SJSA1 (cell line): ENCODE results near the gene ZFPL1. TPM values are rescaled to one million over a fixed set of nuclear protein-coding genes. Genes with fewer than 3 reads are reported as not detected.

Source experiments
- DNase-seq, 2 experiments: peaks; one replicate each; pipeline ENCODE4 v3.0.0-alpha.2; 2015 to 2020; ENCODE audit warnings: low spot score in 2 of 2, low read depth in 1 of 2
- H3K27ac ChIP-seq: fragments of 250-450 bp; sonication (Bioruptor Pico); 2 replicates; pipeline ENCODE4 v1.5.1; 2020; ENCODE audit warnings: mild to moderate bottlenecking, moderate library complexity
- H3K27me3 ChIP-seq: fragments of 250-450 bp; sonication (Bioruptor Pico); replicated peaks from 2 replicates; pipeline ENCODE4 v1.5.1; 2020; ENCODE audit warnings: mild to moderate bottlenecking, moderate library complexity
- H3K36me3 ChIP-seq: fragments of 250-450 bp; sonication (Bioruptor Pico); 2 replicates; pipeline ENCODE4 v1.5.1; 2020; ENCODE audit warnings: mild to moderate bottlenecking
- H3K4me1 ChIP-seq: fragments of 250-450 bp; sonication (Bioruptor Pico); replicated peaks from 2 replicates; pipeline ENCODE4 v1.6.1; 2021; ENCODE audit warnings: mild to moderate bottlenecking
- H3K4me3 ChIP-seq: fragments of 250-450 bp; sonication (Bioruptor Pico); 2 replicates; pipeline ENCODE4 v1.5.1; 2020; ENCODE audit warnings: mild to moderate bottlenecking
- H3K9me3 ChIP-seq: fragments of 250-450 bp; sonication (Bioruptor Pico); replicated peaks from 2 replicates; pipeline ENCODE4 v1.5.1; 2020; ENCODE audit warnings: mild to moderate bottlenecking
- total RNA-seq: library from RNA; depleted of rRNA; stranded (reverse); fragments of >200 nt; shearing (Covaris generic); gene quantifications from 2 replicates; pipeline ENCODE4 v1.2.3, GENCODE V29; 2014; rRNA removed

Gene ZFPL1
- total RNA-seq, 1 experiment from 2014 or later = 91.9 TPM

DNA sequence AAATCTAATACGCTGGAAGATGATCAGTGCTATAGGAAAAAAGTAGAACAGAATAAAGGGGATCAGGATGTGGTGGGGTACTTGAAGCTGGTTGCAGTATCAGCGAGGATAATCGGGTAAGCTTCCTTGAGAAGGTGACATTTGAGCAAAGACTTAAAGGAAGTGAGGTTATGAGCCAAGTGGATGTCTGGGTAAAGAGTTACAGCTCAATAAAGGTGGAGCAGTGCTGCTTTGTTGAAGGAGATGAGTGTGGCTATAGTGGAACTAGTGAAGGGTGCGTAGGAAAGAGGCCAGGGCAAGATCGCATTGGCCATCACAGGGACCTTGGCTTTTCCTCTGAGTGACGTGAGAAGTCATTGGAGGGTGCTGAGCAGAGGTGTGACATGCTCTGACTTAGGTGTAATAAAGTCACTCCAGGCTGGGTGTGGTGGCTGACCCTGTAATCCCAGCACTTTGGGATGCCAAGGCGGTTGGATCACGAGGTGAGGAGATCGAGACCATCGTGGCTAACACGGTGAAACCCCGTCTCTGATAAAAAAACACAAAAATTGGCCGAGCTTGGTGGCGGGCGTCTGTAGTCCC, 52.6 kb downstream of the ZFPL1 start:
- Histone ChIP-seq H3K9me3 (no peaks in the 10 kb centered on the region), H3K27me3 (peaks cover 17% of the 10 kb centered on the region), H3K27ac (no peak overlapping the region), H3K4me3 (no peak overlapping the region), H3K36me3 (peaks cover 29% of the 10 kb centered on the region), H3K4me1 (peaks cover 16% of the 10 kb centered on the region)
- DNase-seq = no peak

Other genes with a start within 250 kb of the ZFPL1 start
- gene CDC42BPG, start 239.6 kb upstream of the ZFPL1 start, total RNA-seq = 0.03 TPM in 1 of 2 replicates, not detected in the other
- gene EHD1, start 205.6 kb upstream of the ZFPL1 start, total RNA-seq = 75.2 and 85.7 TPM in 2 replicates
- 22.5 and 23.2 TPM in 2 replicates for gene ATG2A, start 167.0 kb upstream of the ZFPL1 start, total RNA-seq
- gene PPP2R5B, start 159.5 kb upstream of the ZFPL1 start, total RNA-seq = 20.6 and 30.6 TPM in 2 replicates
- gene GPHA2, start 148.3 kb upstream of the ZFPL1 start, total RNA-seq = not detected in 2 replicates
- not detected in 2 replicates for gene MAJIN, start 112.1 kb upstream of the ZFPL1 start, total RNA-seq
- gene BATF2, start 87.3 kb upstream of the ZFPL1 start, total RNA-seq = not detected in 2 replicates
- 155 and 222 TPM in 2 replicates for gene ARL2, start 70.1 kb upstream of the ZFPL1 start, total RNA-seq
- gene SNX15, start 56.8 kb upstream of the ZFPL1 start, total RNA-seq = 35.3 and 36.9 TPM in 2 replicates
- gene SAC3D1, start 43.0 kb upstream of the ZFPL1 start, total RNA-seq = 35.8 and 69.9 TPM in 2 replicates
- gene NAALADL1, start 25.7 kb upstream of the ZFPL1 start, total RNA-seq = not detected in 2 replicates
- gene CDCA5, start 182 bp upstream of the ZFPL1 start, total RNA-seq = 90.2 and 124 TPM in 2 replicates
- 387 and 508 TPM in 2 replicates for gene VPS51, start 12.0 kb downstream of the ZFPL1 start, total RNA-seq
- gene TM7SF2, start 27.6 kb downstream of the ZFPL1 start, total RNA-seq = 1.5 and 2.4 TPM in 2 replicates
- 22.8 and 42.1 TPM in 2 replicates for gene ZNHIT2, start 33.5 kb downstream of the ZFPL1 start, total RNA-seq
- gene FAU, start 37.9 kb downstream of the ZFPL1 start, total RNA-seq = 672 and 1,078 TPM in 2 replicates
- 113 and 138 TPM in 2 replicates for gene MRPL49, start 38.1 kb downstream of the ZFPL1 start, total RNA-seq
- gene SYVN1, start 50.3 kb downstream of the ZFPL1 start, total RNA-seq = 15.6 and 20.2 TPM in 2 replicates
- not detected in 2 replicates for gene SPDYC, start 86.0 kb downstream of the ZFPL1 start, total RNA-seq
- 120 and 177 TPM in 2 replicates for gene CAPN1, start 97.7 kb downstream of the ZFPL1 start, total RNA-seq
- 26.8 and 44.2 TPM in 2 replicates for gene POLA2, start 177.7 kb downstream of the ZFPL1 start, total RNA-seq
- 10.5 and 16.6 TPM in 2 replicates for gene CDC42EP2, start 230.6 kb downstream of the ZFPL1 start, total RNA-seq
- 87.6 and 105 TPM in 2 replicates for gene DPF2, start 249.6 kb downstream of the ZFPL1 start, total RNA-seq